ENCODE data around the gene PPP2R1B.

The PPP2R1B gene

GRCh38 chr11:111733016-111733415 lies 33.2 kb downstream of the PPP2R1B start:
- TF ChIP-seq CTCF (IDR thresholded peaks at IDR 0.05): no peak
- DNase-seq (ENCODE audit: low spot score): peak; percentile 88
- H3K27ac ChIP-seq: peak overlapping the region; percentile 92 to 97
- H3K4me3 ChIP-seq: peak overlapping the region; percentile 15

GRCh38 chr11:111731821-111732220 lies 34.4 kb downstream of the PPP2R1B start:
- TF ChIP-seq CTCF (IDR thresholded peaks at IDR 0.05): no peak
- no peak for DNase-seq (ENCODE audit: low spot score)
- Histone ChIP-seq H3K27ac (peak overlapping the region; percentile 92 to 97), H3K4me3 (no peak overlapping the region)

- H3K27ac ChIP-seq: peak overlapping the region; percentile 92 to 97
- TF ChIP-seq CTCF (IDR thresholded peaks at IDR 0.05): no peak
- no peak overlapping the region for H3K4me3 ChIP-seq
- no peak for DNase-seq (ENCODE audit: low spot score)
Observed at GRCh38 chr11:111730871-111731591, 35.2 kb downstream of the PPP2R1B start.

- Histone ChIP-seq H3K4me3 (peak overlapping the region; percentile 22), H3K27ac (peak overlapping the region; percentile 87 to 92)
- TF ChIP-seq CTCF (IDR thresholded peaks at IDR 0.05): no peak
- no peak for DNase-seq (ENCODE audit: low spot score)
Observed at GRCh38 chr11:111729831-111730311, 36.3 kb downstream of the PPP2R1B start.

- no peak for DNase-seq (ENCODE audit: low spot score)
- H3K4me3 ChIP-seq: peak overlapping the region; percentile 22
- no peak for TF ChIP-seq CTCF (IDR thresholded peaks at IDR 0.05)
- peak overlapping the region; percentile 87 to 92 for H3K27ac ChIP-seq
Observed at GRCh38 chr11:111729071-111729830, 36.9 kb downstream of the PPP2R1B start.

GRCh38 chr11:111727431-111727830 lies 38.8 kb downstream of the PPP2R1B start:
- Histone ChIP-seq H3K4me3 (no peak overlapping the region), H3K27ac (no peak overlapping the region)
- no peak for TF ChIP-seq CTCF (IDR thresholded peaks at IDR 0.05)
- no peak for DNase-seq (ENCODE audit: low spot score)

All from coronary artery (tissue), 2 donors.